ENCODE data around the gene R3HDM2. TPM values are rescaled to one million over a fixed set of nuclear protein-coding genes. Genes with fewer than 3 reads are reported as not detected.

Gene R3HDM2
- total and polyA plus RNA-seq, 2 of the 13 experiments (the other 11 are each of a cell fraction or from before 2014, with no cell fraction given) = 11.1 to 23.5 TPM

- H3K79me2 ChIP-seq (ENCODE audit: insufficient read depth, low read length) = no peaks in the 10 kb centered on the region
- no peaks in the 10 kb centered on the region for H4K20me1 ChIP-seq (ENCODE audit: insufficient read depth, low read length)
- H3K9ac ChIP-seq (ENCODE audit: insufficient read depth, low read depth, low read length) = no peak overlapping the region
- intact Hi-C loops (cut with micrococcal nuclease; ENCODE audit: unreplicated experiment) (no loop called here), in situ Hi-C loops (cut with HindIII; ENCODE audit: extremely low pct_ligation_motif_present, low pct_unique_long_range_greater_than_20kb) (no loop called here)
- CTCF ChIA-PET (ENCODE audit: low intra/inter-chr PET ratio, low total read pairs) = no interaction called here
- peaks cover 35% of the 10 kb centered on the region for H3K4me1 ChIP-seq (ENCODE audit: insufficient read depth, low read length)
- H3K9me3 ChIP-seq (ENCODE audit: low read length) = no peaks in the 10 kb centered on the region
- no peak for FAIRE-seq
- no TSS peak for BruUV-seq (replicated peaks)
- no peak overlapping the region for H2AFZ ChIP-seq (ENCODE audit: low read length)
- peak overlapping the region; percentile 33; the same call in 1 of the 2 replicates for H3K4me2 ChIP-seq (ENCODE audit: low read depth, low read length)
- no peak overlapping the region for H3K27ac ChIP-seq (ENCODE audit: extremely low read length, insufficient read depth, low read length)
- peaks cover 8 to 74% of the 10 kb centered on the region in 2 experiments for H3K27me3 ChIP-seq (ENCODE audit: control insufficient read depth in 1 of 2, insufficient read depth in 2 of 2, low read length in 2 of 2)
- ATAC-seq = no peak
- 86% methylated on average over 12 of the region's 15 CpGs for WGBS (ENCODE audit: low lambda C conversion rate)
- DNase-seq (ENCODE audit: low spot score) = no peak
- POLR2A ChIA-PET = interaction anchor here (1.1 kb wide), 1 partner anchor 44 kb away, joined by 4 read pairs; the partner anchor contains the start of gene DDIT3
- H3K36me3 ChIP-seq (replicated peaks in 1 of 2; ENCODE audit: control insufficient read depth in 1 of 2, insufficient read depth in 2 of 2, low read length in 2 of 2) = no peaks in the 10 kb centered on the region
- no peak overlapping the region for H3K4me3 ChIP-seq (replicated peaks in 1 of 3; ENCODE audit: insufficient read depth in 1 of 3, low read depth in 2 of 3, low read length in 3 of 3)
- TF ChIP-seq SNAPC5 (CRISPR knock-in tag; IDR thresholded peaks at IDR 0.05; ENCODE audit: borderline replicate concordance) (no peak), BCL6 (CRISPR knock-in tag; IDR thresholded peaks at IDR 0.05) (no peak)
- TF ChIP-seq, protein P1, sequence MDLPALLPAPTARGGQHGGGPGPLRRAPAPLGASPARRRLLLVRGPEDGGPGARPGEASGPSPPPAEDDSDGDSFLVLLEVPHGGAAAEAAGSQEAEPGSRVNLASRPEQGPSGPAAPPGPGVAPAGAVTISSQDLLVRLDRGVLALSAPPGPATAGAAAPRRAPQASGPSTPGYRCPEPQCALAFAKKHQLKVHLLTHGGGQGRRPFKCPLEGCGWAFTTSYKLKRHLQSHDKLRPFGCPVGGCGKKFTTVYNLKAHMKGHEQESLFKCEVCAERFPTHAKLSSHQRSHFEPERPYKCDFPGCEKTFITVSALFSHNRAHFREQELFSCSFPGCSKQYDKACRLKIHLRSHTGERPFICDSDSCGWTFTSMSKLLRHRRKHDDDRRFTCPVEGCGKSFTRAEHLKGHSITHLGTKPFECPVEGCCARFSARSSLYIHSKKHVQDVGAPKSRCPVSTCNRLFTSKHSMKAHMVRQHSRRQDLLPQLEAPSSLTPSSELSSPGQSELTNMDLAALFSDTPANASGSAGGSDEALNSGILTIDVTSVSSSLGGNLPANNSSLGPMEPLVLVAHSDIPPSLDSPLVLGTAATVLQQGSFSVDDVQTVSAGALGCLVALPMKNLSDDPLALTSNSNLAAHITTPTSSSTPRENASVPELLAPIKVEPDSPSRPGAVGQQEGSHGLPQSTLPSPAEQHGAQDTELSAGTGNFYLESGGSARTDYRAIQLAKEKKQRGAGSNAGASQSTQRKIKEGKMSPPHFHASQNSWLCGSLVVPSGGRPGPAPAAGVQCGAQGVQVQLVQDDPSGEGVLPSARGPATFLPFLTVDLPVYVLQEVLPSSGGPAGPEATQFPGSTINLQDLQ (CRISPR knock-in tag; IDR thresholded peaks at IDR 0.05) = no peak
Observed at GRCh38 chr12:57476993-57477709, 46.3 kb upstream of the R3HDM2 start.
